Measurements from ENCODE around the gene TRPM4.
"Not testable (repeated sequence)": the region's sequence is repeated elsewhere in the genome, so short reads cannot be mapped to it uniquely, and the experiment has no call there.

The TRPM4 gene

DNA sequence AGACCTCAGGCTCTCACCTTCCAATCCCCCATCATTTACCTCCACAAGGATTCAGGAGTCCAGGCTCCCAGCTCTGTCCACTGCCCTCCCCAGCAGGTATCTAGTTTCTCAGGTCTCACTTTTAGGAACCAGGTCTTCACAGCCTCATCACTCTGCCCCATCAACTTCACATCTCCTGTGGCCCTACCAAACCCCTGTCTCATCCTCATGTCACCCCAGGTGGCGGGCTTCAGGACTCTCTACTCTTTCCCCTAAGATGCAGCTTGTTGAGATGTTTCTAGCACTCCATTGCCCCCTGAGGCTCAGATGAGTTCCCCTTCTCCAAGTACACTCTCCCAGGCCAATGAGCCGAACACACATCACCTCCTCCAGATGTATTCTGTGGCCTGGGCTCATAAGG lies 36.7 kb upstream of the TRPM4 start:
- TF ChIP-seq, protein P1, sequence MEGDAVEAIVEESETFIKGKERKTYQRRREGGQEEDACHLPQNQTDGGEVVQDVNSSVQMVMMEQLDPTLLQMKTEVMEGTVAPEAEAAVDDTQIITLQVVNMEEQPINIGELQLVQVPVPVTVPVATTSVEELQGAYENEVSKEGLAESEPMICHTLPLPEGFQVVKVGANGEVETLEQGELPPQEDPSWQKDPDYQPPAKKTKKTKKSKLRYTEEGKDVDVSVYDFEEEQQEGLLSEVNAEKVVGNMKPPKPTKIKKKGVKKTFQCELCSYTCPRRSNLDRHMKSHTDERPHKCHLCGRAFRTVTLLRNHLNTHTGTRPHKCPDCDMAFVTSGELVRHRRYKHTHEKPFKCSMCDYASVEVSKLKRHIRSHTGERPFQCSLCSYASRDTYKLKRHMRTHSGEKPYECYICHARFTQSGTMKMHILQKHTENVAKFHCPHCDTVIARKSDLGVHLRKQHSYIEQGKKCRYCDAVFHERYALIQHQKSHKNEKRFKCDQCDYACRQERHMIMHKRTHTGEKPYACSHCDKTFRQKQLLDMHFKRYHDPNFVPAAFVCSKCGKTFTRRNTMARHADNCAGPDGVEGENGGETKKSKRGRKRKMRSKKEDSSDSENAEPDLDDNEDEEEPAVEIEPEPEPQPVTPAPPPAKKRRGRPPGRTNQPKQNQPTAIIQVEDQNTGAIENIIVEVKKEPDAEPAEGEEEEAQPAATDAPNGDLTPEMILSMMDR (IDR thresholded peaks at IDR 0.05; ENCODE audit: insufficient read depth, missing control alignments): no peak
- DNase-seq (ENCODE audit: insufficient read length, low spot score): no peak
- FAIRE-seq: no peak

DNA sequence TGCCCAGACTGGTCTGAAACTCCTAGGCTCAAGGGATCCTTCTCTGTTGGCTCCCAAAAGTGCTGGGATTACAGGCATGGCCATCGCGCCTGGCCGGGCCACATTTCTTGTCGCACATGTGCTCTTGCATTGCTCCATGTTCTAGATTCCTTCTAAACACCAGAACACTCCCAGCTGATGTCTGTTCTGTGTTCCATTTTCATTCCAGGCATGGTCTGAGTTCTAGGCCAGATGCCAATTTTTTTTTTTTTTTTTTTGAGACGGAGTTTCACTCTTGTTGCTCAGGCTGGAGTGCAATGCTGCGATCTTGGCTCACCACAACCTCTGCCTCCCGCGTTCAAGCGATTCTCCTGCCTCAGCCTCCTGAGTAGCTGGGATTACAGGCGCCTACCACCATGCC lies 35.8 kb upstream of the TRPM4 start:
- FAIRE-seq; DNase-seq (ENCODE audit: insufficient read length, low spot score): not testable (repeated sequence)

DNA sequence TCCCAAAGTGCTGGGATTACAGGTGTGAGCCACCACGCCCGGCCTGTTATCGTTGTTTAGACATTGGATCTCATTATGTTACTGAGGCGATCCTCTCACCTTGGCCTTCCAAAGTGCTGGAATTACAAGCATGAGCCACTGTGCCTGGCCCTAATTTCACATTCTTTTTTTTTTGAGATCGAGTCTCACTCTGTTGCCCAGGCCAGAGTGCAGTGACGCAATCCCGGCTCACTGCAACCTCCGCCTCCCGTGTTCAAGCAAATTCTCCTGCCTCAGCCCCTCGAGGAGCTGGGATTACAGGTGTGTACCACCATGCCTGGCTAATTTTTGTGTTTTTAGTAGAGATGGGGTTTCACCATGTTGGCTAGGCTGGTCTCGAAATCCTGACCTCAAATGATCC lies 34.3 kb upstream of the TRPM4 start:
- not testable (repeated sequence) for FAIRE-seq; DNase-seq (ENCODE audit: insufficient read length, low spot score)

DNA sequence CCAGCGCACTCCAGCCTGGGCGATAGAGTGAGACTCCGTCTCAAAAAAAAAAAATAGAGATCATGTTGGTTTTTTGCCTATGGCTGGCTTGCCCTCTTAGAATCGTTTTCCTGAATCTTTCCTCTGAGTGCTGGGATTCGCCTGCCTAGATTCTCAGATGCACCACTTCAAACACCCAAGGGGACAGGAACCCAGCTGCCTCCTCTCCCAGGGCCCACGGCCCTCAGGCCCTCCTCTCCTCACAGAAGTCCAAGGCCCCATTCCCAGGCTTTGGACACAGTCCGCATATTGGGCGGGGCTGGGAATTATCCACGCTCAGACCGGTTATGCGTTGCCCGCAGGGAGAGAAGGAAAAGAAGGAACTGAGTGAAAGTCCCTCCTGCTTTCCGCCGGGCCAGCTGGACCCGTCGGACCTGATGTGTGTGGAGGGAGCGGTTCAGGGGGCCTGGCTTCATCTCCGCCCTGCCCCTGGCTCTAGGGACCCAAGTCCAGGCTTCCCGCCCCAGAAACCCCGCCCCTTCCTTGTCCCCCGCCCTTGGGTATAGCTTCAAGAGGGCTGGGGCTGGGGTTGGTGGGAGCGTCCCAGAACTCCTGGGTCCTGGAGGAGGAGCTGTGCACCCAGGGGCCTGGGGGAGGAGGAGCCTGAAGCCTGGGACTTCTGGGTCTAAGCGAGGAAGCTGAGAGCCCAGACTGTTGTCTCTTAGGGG lies 32.4 kb upstream of the TRPM4 start:
- no peak for FAIRE-seq

DNA sequence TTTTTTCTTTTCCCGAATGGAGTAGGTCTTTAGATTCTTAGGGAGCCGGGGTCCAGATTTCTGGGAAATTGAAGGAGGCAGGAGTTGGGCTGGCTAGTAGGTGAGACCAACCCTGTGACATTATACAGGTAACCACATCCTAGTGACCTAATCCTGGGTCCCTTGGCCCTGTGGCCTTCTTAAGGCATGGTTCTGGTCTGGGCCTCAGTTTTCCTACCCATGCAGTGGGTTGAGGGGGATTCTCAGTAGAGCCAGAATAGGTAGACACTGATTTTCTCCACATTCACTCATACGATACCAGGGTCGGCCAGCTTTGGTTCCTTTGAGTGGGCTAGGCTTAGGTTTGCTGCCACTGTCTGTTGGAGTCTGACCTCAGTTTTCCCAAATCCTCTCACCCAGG lies 31.0 kb upstream of the TRPM4 start:
- TF ChIP-seq, protein P1 (IDR thresholded peaks at IDR 0.05; ENCODE audit: insufficient read depth, missing control alignments): no peak
- no peak for FAIRE-seq
- no peak for DNase-seq (ENCODE audit: insufficient read length, low spot score)

More for the DNA sequence above, 32.4 kb upstream of the TRPM4 start:
- no peak for DNase-seq (ENCODE audit: insufficient read length, low spot score)
- TF ChIP-seq, protein P1 (IDR thresholded peaks at IDR 0.05; ENCODE audit: insufficient read depth, missing control alignments): no peak

DNA sequence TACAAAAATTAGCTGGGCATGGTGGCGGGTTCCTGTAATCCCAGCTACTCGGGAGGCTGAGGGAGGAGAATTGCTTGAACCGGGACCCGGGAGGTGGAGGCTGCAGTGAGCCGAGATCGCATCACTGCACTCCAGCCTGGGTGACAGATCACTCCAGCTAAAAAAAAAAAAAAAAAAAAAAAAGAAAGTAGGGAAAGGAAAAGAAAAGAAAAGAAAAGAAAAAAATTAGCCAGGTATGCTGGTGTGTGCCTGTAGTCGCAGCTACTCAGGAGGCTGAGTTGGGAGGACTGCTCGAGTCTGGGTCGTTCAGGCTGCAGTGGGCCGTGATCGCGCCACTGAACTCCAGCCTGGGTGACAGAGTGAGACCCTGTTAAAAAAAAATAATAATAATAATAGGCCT lies 30.4 kb upstream of the TRPM4 start:
- DNase-seq (ENCODE audit: insufficient read length, low spot score); FAIRE-seq: not testable (repeated sequence)

DNA sequence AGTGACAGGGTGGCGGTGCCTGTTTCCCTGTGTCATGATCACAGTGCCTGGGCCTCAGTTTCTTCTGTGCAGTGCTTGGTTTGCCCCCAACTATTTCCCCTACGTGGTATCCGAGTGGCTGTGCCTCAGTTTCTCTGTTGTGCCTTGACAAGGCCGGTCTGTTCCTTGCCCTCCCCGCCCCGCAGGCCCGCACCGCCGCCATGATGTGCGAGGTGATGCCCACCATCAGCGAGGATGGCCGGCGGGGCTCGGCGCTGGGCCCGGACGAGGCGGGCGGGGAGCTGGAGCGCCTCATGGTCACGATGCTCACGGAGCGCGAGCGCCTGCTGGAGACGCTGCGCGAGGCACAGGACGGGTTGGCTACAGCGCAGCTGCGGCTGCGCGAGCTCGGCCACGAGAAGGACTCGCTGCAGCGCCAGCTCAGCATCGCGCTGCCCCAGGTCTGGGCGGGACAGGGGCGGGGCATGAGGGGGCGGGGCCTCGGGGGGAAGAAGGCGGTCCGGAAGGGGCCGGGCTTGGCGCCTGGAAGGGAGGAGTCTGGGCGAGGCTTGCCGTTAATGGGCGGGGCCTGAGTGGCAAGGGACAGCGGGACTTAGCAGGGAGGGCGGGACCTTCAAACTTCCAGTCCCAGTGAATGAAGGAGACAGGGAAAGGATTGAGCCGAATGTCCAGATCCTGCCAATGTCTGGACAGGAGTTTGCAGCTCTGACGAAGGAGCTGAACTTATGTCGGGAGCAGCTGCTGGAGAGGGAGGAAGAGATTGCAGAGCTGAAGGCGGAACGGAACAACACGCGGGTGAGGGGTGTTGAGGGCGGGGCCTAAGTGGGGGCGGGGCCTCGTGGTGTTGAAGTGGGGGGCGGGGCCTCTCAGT lies 29.7 kb upstream of the TRPM4 start:
- TF ChIP-seq, protein P1 (IDR thresholded peaks at IDR 0.05; ENCODE audit: insufficient read depth, missing control alignments): no peak
- DNase-seq (ENCODE audit: insufficient read length, low spot score) (peak; percentile 94), FAIRE-seq (no peak)

DNA sequence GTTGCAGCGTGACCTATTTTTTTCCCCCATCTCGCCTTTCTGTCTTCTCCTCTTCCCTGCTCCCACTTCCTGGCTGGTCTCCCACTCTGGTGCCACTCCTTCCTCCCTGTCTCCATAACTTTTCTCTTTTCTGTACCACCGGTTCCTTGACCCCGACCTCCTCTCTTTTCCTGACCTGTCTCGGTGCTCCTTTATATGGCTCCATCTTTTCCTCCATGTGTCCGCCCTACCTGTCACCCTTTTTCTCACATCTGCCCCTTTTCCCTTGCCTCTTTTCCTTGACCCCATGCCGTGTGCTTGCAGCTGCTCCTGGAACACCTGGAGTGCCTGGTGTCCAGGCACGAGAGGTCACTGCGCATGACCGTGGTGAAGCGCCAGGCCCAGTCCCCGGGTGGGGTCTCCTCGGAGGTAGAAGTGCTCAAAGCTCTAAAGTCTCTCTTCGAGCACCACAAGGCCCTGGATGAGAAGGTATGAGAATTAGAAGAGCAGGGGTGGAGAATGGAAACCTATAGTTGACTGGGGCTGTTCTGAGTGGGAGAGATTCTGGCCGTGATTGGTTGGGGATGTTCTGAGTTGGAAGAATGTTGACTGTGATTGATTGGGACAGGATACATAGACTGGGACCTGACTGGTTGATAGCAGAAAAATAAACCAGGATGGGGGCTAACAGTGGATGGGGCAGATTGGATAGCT lies 28.9 kb upstream of the TRPM4 start:
- TF ChIP-seq, protein P1 (IDR thresholded peaks at IDR 0.05; ENCODE audit: insufficient read depth, missing control alignments): no peak
- DNase-seq (ENCODE audit: insufficient read length, low spot score) (no peak), FAIRE-seq (no peak)
